ENCODE measurements around the gene NELL2. TPM values are rescaled to one million over a fixed set of nuclear protein-coding genes. Genes with fewer than 3 reads are reported as not detected.

Gene NELL2
- total and polyA plus RNA-seq, 2 experiments from 2014 or later = not detected

GRCh38 chr12:44563486-44563885 lies 312.6 kb downstream of the NELL2 start:
- TF ChIP-seq EZH2 (IDR thresholded peaks at IDR 0.05; ENCODE audit: insufficient read depth, poor library complexity, severe bottlenecking) (no peak), EZH2phosphoT487 (IDR thresholded peaks at IDR 0.05; ENCODE audit: insufficient read depth, low read depth) (no peak)
- H3K27ac ChIP-seq = no peak overlapping the region
- H3K27me3 ChIP-seq (replicated peaks; ENCODE audit: insufficient read depth) = no peaks in the 10 kb centered on the region

GRCh38 chr12:44558340-44559100 lies 317.6 kb downstream of the NELL2 start:
- H3K9me3 ChIP-seq (ENCODE audit: low read depth) = no peaks in the 10 kb centered on the region
- no peaks in the 10 kb centered on the region for H3K9me2 ChIP-seq (ENCODE audit: insufficient read depth)
- no peaks in the 10 kb centered on the region for H3K27me3 ChIP-seq (replicated peaks; ENCODE audit: insufficient read depth)
- no peak overlapping the region for H3K27ac ChIP-seq
- H3K79me2 ChIP-seq (ENCODE audit: insufficient read depth) = no peaks in the 10 kb centered on the region
- H3K4me1 ChIP-seq (ENCODE audit: insufficient read depth) = no peaks in the 10 kb centered on the region
- H3K4me2 ChIP-seq (ENCODE audit: unreplicated experiment) = no peak overlapping the region
- H3K36me3 ChIP-seq (ENCODE audit: low read depth) = no peaks in the 10 kb centered on the region
- no peaks in the 10 kb centered on the region for H3F3A ChIP-seq (ENCODE audit: insufficient read depth)
- H3K9ac ChIP-seq = no peak overlapping the region
- no peaks in the 10 kb centered on the region for H4K20me1 ChIP-seq (ENCODE audit: insufficient read depth)
- TF ChIP-seq EZH2phosphoT487 (IDR thresholded peaks at IDR 0.05; ENCODE audit: insufficient read depth, low read depth) = no peak
- TF ChIP-seq EZH2 (IDR thresholded peaks at IDR 0.05; ENCODE audit: insufficient read depth, poor library complexity, severe bottlenecking) = no peak
- H2AFZ ChIP-seq = no peak overlapping the region
- H3K4me3 ChIP-seq = no peak overlapping the region
- no peak for DNase-seq
- in situ Hi-C loops (cut with MboI) = no loop called here
- 45% methylated on average over 13 to 14 of the region's 14 CpGs for WGBS, 2 experiments (ENCODE audit: low coverage in 1 of 2, low lambda C conversion rate in 2 of 2, missing lambda C conversion rate in 2 of 2)

More at GRCh38 chr12:44563486-44563885, 312.6 kb downstream of the NELL2 start:
- H3K4me1 ChIP-seq (ENCODE audit: insufficient read depth) = no peaks in the 10 kb centered on the region
- no peak overlapping the region for H2AFZ ChIP-seq
- DNase-seq = no peak
- no peaks in the 10 kb centered on the region for H3K79me2 ChIP-seq (ENCODE audit: insufficient read depth)
- no peaks in the 10 kb centered on the region for H3K36me3 ChIP-seq (ENCODE audit: low read depth)
- H3K4me2 ChIP-seq (ENCODE audit: unreplicated experiment) = no peak overlapping the region
- H3K9ac ChIP-seq = no peak overlapping the region
- 40 to 43% methylated on average over 4 of the region's 4 CpGs for WGBS, 2 experiments (ENCODE audit: low coverage in 1 of 2, low lambda C conversion rate in 2 of 2, missing lambda C conversion rate in 2 of 2)
- in situ Hi-C loops (cut with MboI) = no loop called here
- H3K9me3 ChIP-seq (ENCODE audit: low read depth) = no peaks in the 10 kb centered on the region
- H3F3A ChIP-seq (ENCODE audit: insufficient read depth) = no peaks in the 10 kb centered on the region
- H4K20me1 ChIP-seq (ENCODE audit: insufficient read depth) = no peaks in the 10 kb centered on the region
- H3K9me2 ChIP-seq (ENCODE audit: insufficient read depth) = no peaks in the 10 kb centered on the region
- H3K4me3 ChIP-seq = no peak overlapping the region

- TF ChIP-seq EZH2phosphoT487 (IDR thresholded peaks at IDR 0.05; ENCODE audit: insufficient read depth, low read depth) = no peak
- TF ChIP-seq EZH2 (IDR thresholded peaks at IDR 0.05; ENCODE audit: insufficient read depth, poor library complexity, severe bottlenecking) = no peak
- Histone ChIP-seq H3K9ac (no peak overlapping the region), H3K9me3 (ENCODE audit: low read depth) (no peaks in the 10 kb centered on the region), H3K27me3 (replicated peaks; ENCODE audit: insufficient read depth) (no peaks in the 10 kb centered on the region), H3K79me2 (ENCODE audit: insufficient read depth) (no peaks in the 10 kb centered on the region), H4K20me1 (ENCODE audit: insufficient read depth) (no peaks in the 10 kb centered on the region), H3K27ac (no peak overlapping the region), H3F3A (ENCODE audit: insufficient read depth) (no peaks in the 10 kb centered on the region), H3K4me1 (ENCODE audit: insufficient read depth) (no peaks in the 10 kb centered on the region), H3K4me2 (ENCODE audit: unreplicated experiment) (no peak overlapping the region), H2AFZ (no peak overlapping the region), H3K36me3 (ENCODE audit: low read depth) (no peaks in the 10 kb centered on the region), H3K9me2 (ENCODE audit: insufficient read depth) (no peaks in the 10 kb centered on the region), H3K4me3 (no peak overlapping the region)
- in situ Hi-C loops (cut with MboI) = no loop called here
- no peak for DNase-seq
Measured at GRCh38 chr12:44555454-44555853, 320.7 kb downstream of the NELL2 start.

- H3K9me2 ChIP-seq (ENCODE audit: insufficient read depth) = no peaks in the 10 kb centered on the region
- no peaks in the 10 kb centered on the region for H3F3A ChIP-seq (ENCODE audit: insufficient read depth)
- H3K79me2 ChIP-seq (ENCODE audit: insufficient read depth) = no peaks in the 10 kb centered on the region
- in situ Hi-C loops (cut with MboI) = no loop called here
- H4K20me1 ChIP-seq (ENCODE audit: insufficient read depth) = no peaks in the 10 kb centered on the region
- H3K27me3 ChIP-seq (replicated peaks; ENCODE audit: insufficient read depth) = no peaks in the 10 kb centered on the region
- TF ChIP-seq EZH2 (IDR thresholded peaks at IDR 0.05; ENCODE audit: insufficient read depth, poor library complexity, severe bottlenecking) = no peak
- WGBS, 2 experiments (ENCODE audit: low coverage in 1 of 2, low lambda C conversion rate in 2 of 2, missing lambda C conversion rate in 2 of 2) = 11 to 18% methylated on average over 2 of the region's 2 CpGs
- no peak overlapping the region for H3K9ac ChIP-seq
- H3K27ac ChIP-seq = no peak overlapping the region
- H3K4me2 ChIP-seq (ENCODE audit: unreplicated experiment) = no peak overlapping the region
- no peak for DNase-seq
- no peaks in the 10 kb centered on the region for H3K4me1 ChIP-seq (ENCODE audit: insufficient read depth)
- no peak overlapping the region for H3K4me3 ChIP-seq
- H3K9me3 ChIP-seq (ENCODE audit: low read depth) = no peaks in the 10 kb centered on the region
- H3K36me3 ChIP-seq (ENCODE audit: low read depth) = no peaks in the 10 kb centered on the region
- H2AFZ ChIP-seq = no peak overlapping the region
Measured at GRCh38 chr12:44551631-44552030, 324.5 kb downstream of the NELL2 start.
